Skeletal muscle satellite cell (primary cell): ENCODE results near the gene RAB39A.

Experiments
- H3K27me3 ChIP-seq: 2 replicates; pipeline ENCODE4 v1.7.0; 2013; ENCODE audit warnings: low read length; ENCODE audit not compliant: control insufficient read depth, insufficient read depth
- H3K36me3 ChIP-seq: 2 replicates; pipeline ENCODE4 v1.7.0; 2013; ENCODE audit warnings: mild to moderate bottlenecking, control low read depth, low read length; ENCODE audit not compliant: insufficient read depth
- H3K4me1 ChIP-seq: 2 replicates; pipeline ENCODE4 v1.7.0; 2013; ENCODE audit warnings: low read length; ENCODE audit not compliant: control insufficient read depth, insufficient read depth
- H3K4me2 ChIP-seq: 2 replicates; pipeline ENCODE4 v1.7.0; 2013; ENCODE audit warnings: mild to moderate bottlenecking, low read length
- H3K4me3 ChIP-seq: 2 replicates; pipeline ENCODE4 v1.7.0; 2013; ENCODE audit warnings: low read length
- H3K9ac ChIP-seq: 2 replicates; pipeline ENCODE4 v1.7.0; 2013; ENCODE audit warnings: mild to moderate bottlenecking, low read depth, low read length, moderate library complexity
- H3K9me3 ChIP-seq: replicated peaks from 2 replicates; pipeline ENCODE4 v1.7.0; 2013; ENCODE audit warnings: mild to moderate bottlenecking, control low read depth, low read length

The RAB39A gene

GRCh38 chr11:108007819-108008218 is 79.6 kb downstream of the RAB39A start:
- Histone ChIP-seq H3K9me3 (no peaks in the 10 kb centered on the region), H3K4me1 (peaks cover 12% of the 10 kb centered on the region), H3K36me3 (peaks cover 2% of the 10 kb centered on the region), H3K4me3 (no peak overlapping the region), H3K27me3 (peaks cover 3% of the 10 kb centered on the region), H3K4me2 (no peak overlapping the region), H3K9ac (no peak overlapping the region)

GRCh38 chr11:108008656-108009496 is 80.6 kb downstream of the RAB39A start, which contains the start of gene CUL5:
Gene CUL5 (plus strand): TSS chr11:108008898. CDS start chr11:108009349, 451 bp downstream.
- peaks cover 16% of the 10 kb centered on the region for H3K4me1 ChIP-seq
- H3K36me3 ChIP-seq = peaks cover 2% of the 10 kb centered on the region
- H3K4me3 ChIP-seq = peak within 1 kb of the TSS; percentile 98
- no peaks in the 10 kb centered on the region for H3K27me3 ChIP-seq
- no peaks in the 10 kb centered on the region for H3K9me3 ChIP-seq
- H3K9ac ChIP-seq = peak within 1 kb of the TSS; percentile 100
- peak within 1 kb of the TSS; percentile 87 for H3K4me2 ChIP-seq

GRCh38 chr11:108009497-108010370 is 81.5 kb downstream of the RAB39A start:
- Histone ChIP-seq H3K27me3 (no peaks in the 10 kb centered on the region), H3K9ac (peak overlapping the region; percentile 100), H3K9me3 (no peaks in the 10 kb centered on the region), H3K4me3 (peak overlapping the region; percentile 98), H3K4me1 (peaks cover 16% of the 10 kb centered on the region), H3K36me3 (peaks cover 2% of the 10 kb centered on the region), H3K4me2 (peak overlapping the region; percentile 87)

- Histone ChIP-seq H3K4me3 (no peak overlapping the region), H3K27me3 (no peaks in the 10 kb centered on the region), H3K36me3 (peaks cover 2% of the 10 kb centered on the region), H3K9me3 (no peaks in the 10 kb centered on the region), H3K4me2 (no peak overlapping the region), H3K4me1 (peaks cover 16% of the 10 kb centered on the region), H3K9ac (no peak overlapping the region)
Measured at GRCh38 chr11:108012139-108012725, 84.0 kb downstream of the RAB39A start.
